ENCODE results near the gene ZNF335.

The ZNF335 gene

GRCh38 chr20:45940053-45940452, 31.9 kb downstream of the ZNF335 start:
- peaks cover 7% of the 10 kb centered on the region for H3K79me2 ChIP-seq (ENCODE audit: insufficient read depth, low read length)
- no peaks in the 10 kb centered on the region for H3K9me2 ChIP-seq (ENCODE audit: low read depth, low read length)
- H3K9ac ChIP-seq (ENCODE audit: low read length) = no peak overlapping the region
- no peaks in the 10 kb centered on the region for H3K27me3 ChIP-seq (ENCODE audit: insufficient read depth, low read length)
- no peaks in the 10 kb centered on the region for H3K9me3 ChIP-seq (ENCODE audit: low read length)
- H3K4me1 ChIP-seq (ENCODE audit: insufficient read depth, low read length, severe bottlenecking) = peaks cover 5% of the 10 kb centered on the region
- H2AFZ ChIP-seq (ENCODE audit: low read length) = no peak overlapping the region
- H3K4me2 ChIP-seq (ENCODE audit: low read length) = no peak overlapping the region
- TF ChIP-seq EZH2 (IDR thresholded peaks at IDR 0.05; ENCODE audit: borderline replicate concordance, low read length) (no peak), CTCF (IDR thresholded peaks at IDR 0.05; ENCODE audit: low read length) (no peak)
- H3K4me3 ChIP-seq (ENCODE audit: low read depth, low read length, poor library complexity, severe bottlenecking) = no peak overlapping the region
- H3K36me3 ChIP-seq (ENCODE audit: insufficient read depth, low read length) = peaks cover 67% of the 10 kb centered on the region
- no peaks in the 10 kb centered on the region for H3F3A ChIP-seq (ENCODE audit: insufficient read depth, low read length)
- H3K27ac ChIP-seq (ENCODE audit: low read depth, low read length, poor library complexity, severe bottlenecking) = no peak overlapping the region
- H4K20me1 ChIP-seq (ENCODE audit: insufficient read depth, low read length) = no peaks in the 10 kb centered on the region

- Histone ChIP-seq H3K9me3 (ENCODE audit: low read length) (no peaks in the 10 kb centered on the region), H3K9ac (ENCODE audit: low read length) (no peak overlapping the region), H3K79me2 (ENCODE audit: insufficient read depth, low read length) (peaks cover 7% of the 10 kb centered on the region), H3K36me3 (ENCODE audit: insufficient read depth, low read length) (peaks cover 56% of the 10 kb centered on the region), H3K27ac (ENCODE audit: low read depth, low read length, poor library complexity, severe bottlenecking) (no peak overlapping the region), H3K4me1 (ENCODE audit: insufficient read depth, low read length, severe bottlenecking) (peaks cover 6% of the 10 kb centered on the region), H3K27me3 (ENCODE audit: insufficient read depth, low read length) (no peaks in the 10 kb centered on the region), H2AFZ (ENCODE audit: low read length) (no peak overlapping the region), H3K9me2 (ENCODE audit: low read depth, low read length) (no peaks in the 10 kb centered on the region), H3K4me3 (ENCODE audit: low read depth, low read length, poor library complexity, severe bottlenecking) (no peak overlapping the region), H3F3A (ENCODE audit: insufficient read depth, low read length) (no peaks in the 10 kb centered on the region), H4K20me1 (ENCODE audit: insufficient read depth, low read length) (no peaks in the 10 kb centered on the region), H3K4me2 (ENCODE audit: low read length) (no peak overlapping the region)
- TF ChIP-seq CTCF (IDR thresholded peaks at IDR 0.05; ENCODE audit: low read length) = no peak
- TF ChIP-seq EZH2 (IDR thresholded peaks at IDR 0.05; ENCODE audit: borderline replicate concordance, low read length) = no peak
Observed at GRCh38 chr20:45938727-45939438, 33.1 kb downstream of the ZNF335 start.

GRCh38 chr20:45937765-45938164, 34.2 kb downstream of the ZNF335 start:
- Histone ChIP-seq H2AFZ (ENCODE audit: low read length) (no peak overlapping the region), H3K4me1 (ENCODE audit: insufficient read depth, low read length, severe bottlenecking) (peaks cover 14% of the 10 kb centered on the region), H3F3A (ENCODE audit: insufficient read depth, low read length) (no peaks in the 10 kb centered on the region), H3K79me2 (ENCODE audit: insufficient read depth, low read length) (peaks cover 7% of the 10 kb centered on the region), H3K4me2 (ENCODE audit: low read length) (no peak overlapping the region), H3K27ac (ENCODE audit: low read depth, low read length, poor library complexity, severe bottlenecking) (no peak overlapping the region), H3K9me3 (ENCODE audit: low read length) (no peaks in the 10 kb centered on the region), H3K9me2 (ENCODE audit: low read depth, low read length) (no peaks in the 10 kb centered on the region), H3K9ac (ENCODE audit: low read length) (no peak overlapping the region), H3K36me3 (ENCODE audit: insufficient read depth, low read length) (peaks cover 44% of the 10 kb centered on the region), H3K4me3 (ENCODE audit: low read depth, low read length, poor library complexity, severe bottlenecking) (no peak overlapping the region), H4K20me1 (ENCODE audit: insufficient read depth, low read length) (no peaks in the 10 kb centered on the region), H3K27me3 (ENCODE audit: insufficient read depth, low read length) (no peaks in the 10 kb centered on the region)
- no peak for TF ChIP-seq EZH2 (IDR thresholded peaks at IDR 0.05; ENCODE audit: borderline replicate concordance, low read length)
- TF ChIP-seq CTCF (IDR thresholded peaks at IDR 0.05; ENCODE audit: low read length) = no peak

Measured in OCI-LY1 (cell line).